ENCODE results near the gene OR11A1.

The OR11A1 gene, protein sequence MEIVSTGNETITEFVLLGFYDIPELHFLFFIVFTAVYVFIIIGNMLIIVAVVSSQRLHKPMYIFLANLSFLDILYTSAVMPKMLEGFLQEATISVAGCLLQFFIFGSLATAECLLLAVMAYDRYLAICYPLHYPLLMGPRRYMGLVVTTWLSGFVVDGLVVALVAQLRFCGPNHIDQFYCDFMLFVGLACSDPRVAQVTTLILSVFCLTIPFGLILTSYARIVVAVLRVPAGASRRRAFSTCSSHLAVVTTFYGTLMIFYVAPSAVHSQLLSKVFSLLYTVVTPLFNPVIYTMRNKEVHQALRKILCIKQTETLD

DNA sequence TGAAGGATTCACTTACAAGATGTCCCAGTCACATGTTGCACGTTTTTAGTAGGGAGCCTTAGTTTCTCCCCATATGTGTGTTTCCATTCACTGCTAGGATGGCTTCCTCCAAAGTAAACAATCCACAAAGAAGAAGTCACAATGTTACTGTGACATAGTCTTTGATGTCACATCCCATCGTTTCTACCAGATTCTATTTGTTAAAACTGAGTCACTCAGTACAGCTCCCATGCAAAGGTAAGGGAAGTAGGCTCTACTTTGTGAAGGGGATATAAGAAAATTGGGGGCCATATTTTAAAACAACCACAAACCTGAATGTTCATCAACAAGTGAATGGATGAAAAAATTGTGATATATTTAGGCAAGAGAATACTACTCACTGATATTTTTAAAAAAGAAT is at the start of gene OR11A1, which contains the start of gene OR2H1:
Gene OR11A1, minus strand, starts transcription at position 101 of the 400 bp plus-strand sequence. CDS start 29,430 bp downstream, outside the sequence.
Gene OR2H1, plus strand, starts transcription at position 185 of the 400 bp plus-strand sequence. CDS start 4,615 bp downstream, outside the sequence.
- no peaks in the 10 kb centered on the region for H3K36me3 Mint-ChIP-seq (ENCODE audit: low read depth)
- H3K27ac Mint-ChIP-seq = no peak within 1 kb of the TSS
- intact Hi-C loops (cut with micrococcal nuclease) = no loop called here
- no peaks in the 10 kb centered on the region for H3K27me3 Mint-ChIP-seq
- H3K4me3 Mint-ChIP-seq = no peak within 1 kb of the TSS
- no peaks in the 10 kb centered on the region for H3K9me3 Mint-ChIP-seq
- no peaks in the 10 kb centered on the region for H3K4me1 Mint-ChIP-seq (ENCODE audit: low read depth)

DNA sequence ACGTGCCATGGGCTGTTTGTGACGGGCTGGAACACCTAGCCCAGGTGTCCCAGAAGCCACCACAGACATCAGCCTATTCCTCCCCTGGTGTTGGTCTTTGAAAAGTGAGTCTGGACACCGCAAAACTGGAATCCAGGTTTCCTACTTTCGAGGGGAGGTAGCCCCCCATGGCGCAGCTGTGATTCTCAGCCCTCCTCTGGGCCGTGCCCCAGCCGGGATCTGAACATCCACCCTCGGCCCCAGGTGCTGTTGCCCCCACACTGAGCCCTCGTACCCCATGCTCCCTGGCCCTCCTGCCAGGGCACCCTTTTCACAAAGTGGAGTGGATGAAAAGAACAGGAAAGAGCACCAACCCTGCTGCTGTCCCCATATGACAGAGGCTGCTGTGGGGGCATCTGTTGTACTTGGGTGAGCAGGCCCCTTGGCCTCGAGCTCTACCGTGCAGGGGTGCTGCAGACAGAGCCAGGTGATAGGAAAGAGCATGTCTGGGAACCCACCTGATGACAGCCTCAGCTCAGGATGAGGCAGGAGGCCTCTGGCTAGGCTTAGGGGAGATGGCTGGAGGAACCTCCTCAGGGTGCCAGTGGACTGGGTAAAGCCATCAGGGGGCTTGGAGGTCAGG is 49.7 kb upstream of the OR11A1 start:
- Mint-ChIP-seq H3K36me3 (ENCODE audit: low read depth) (no peaks in the 10 kb centered on the region), H3K27me3 (no peaks in the 10 kb centered on the region), H3K27ac (no peak overlapping the region), H3K4me3 (no peak overlapping the region), H3K4me1 (ENCODE audit: low read depth) (no peaks in the 10 kb centered on the region), H3K9me3 (no peaks in the 10 kb centered on the region)
- intact Hi-C loops (cut with micrococcal nuclease) = no loop called here

DNA sequence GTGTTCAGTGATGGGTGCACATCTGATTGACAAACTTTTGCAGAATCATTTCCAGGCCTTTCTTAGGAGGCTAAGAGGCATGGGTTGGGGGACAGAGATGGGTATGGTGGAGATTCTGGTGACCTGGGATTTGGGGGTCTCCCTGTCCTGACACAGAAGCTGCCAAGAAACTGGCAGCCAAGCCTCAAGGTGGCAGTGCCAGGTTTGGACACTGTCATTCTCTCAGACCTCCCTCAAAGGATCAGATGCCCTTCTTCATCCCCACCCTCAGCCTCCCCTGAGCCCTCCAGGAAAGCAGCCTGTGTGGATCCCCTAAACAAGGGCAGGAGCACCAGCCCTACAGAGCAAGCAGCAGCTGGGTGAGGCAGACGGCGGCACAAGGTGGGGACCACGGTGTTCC is 48.9 kb upstream of the OR11A1 start:
- Mint-ChIP-seq H3K27me3 (no peaks in the 10 kb centered on the region), H3K27ac (no peak overlapping the region), H3K36me3 (ENCODE audit: low read depth) (no peaks in the 10 kb centered on the region), H3K4me1 (ENCODE audit: low read depth) (no peaks in the 10 kb centered on the region), H3K9me3 (no peaks in the 10 kb centered on the region), H3K4me3 (no peak overlapping the region)
- intact Hi-C loops (cut with micrococcal nuclease) = no loop called here

DNA sequence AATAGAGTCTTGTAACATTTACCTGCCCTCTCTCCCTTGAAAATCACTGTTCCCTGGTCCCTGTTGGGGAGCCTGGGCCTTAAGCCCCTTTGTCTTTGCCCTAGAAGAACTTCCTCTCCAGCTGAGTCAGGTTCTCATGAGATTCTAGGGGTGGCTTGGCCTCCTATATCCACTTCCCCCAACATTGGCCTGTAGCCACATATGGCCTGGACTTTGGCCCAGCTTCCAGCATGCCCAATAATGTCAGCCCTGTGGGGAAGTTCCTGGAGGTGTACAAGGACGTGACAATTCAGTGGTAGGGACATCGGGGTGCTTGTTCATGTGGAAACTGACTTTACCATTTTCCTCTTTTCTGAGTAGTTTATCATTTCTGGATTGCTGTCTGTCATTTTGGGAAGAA is 48.1 kb upstream of the OR11A1 start:
- Mint-ChIP-seq H3K9me3 (no peaks in the 10 kb centered on the region), H3K36me3 (ENCODE audit: low read depth) (no peaks in the 10 kb centered on the region), H3K27me3 (no peaks in the 10 kb centered on the region), H3K27ac (no peak overlapping the region), H3K4me1 (ENCODE audit: low read depth) (no peaks in the 10 kb centered on the region), H3K4me3 (no peak overlapping the region)
- intact Hi-C loops (cut with micrococcal nuclease) = no loop called here

DNA sequence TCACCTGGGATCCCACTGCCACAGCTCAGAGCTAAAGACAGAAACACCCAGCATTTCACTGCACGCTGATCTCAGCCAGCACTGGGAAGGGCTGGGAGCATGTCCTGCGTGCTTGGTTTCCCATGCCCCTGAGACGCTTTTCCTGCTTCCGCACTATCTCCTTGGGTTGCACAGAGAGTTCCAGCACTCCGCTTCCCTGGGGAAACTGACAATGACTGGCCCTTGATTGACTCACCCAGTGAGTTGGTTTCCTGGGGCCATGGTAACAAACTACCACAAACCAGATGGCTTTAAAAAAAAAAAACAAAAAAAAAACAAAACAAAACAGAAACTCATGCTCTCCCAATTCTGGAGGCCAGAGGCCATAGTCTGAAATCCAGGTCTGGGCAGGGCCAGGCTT is 45.7 kb upstream of the OR11A1 start:
- Mint-ChIP-seq H3K27me3 (no peaks in the 10 kb centered on the region), H3K4me1 (ENCODE audit: low read depth) (no peaks in the 10 kb centered on the region), H3K36me3 (ENCODE audit: low read depth) (no peaks in the 10 kb centered on the region), H3K4me3 (no peak overlapping the region), H3K27ac (no peak overlapping the region), H3K9me3 (no peaks in the 10 kb centered on the region)
- intact Hi-C loops (cut with micrococcal nuclease) = no loop called here

DNA sequence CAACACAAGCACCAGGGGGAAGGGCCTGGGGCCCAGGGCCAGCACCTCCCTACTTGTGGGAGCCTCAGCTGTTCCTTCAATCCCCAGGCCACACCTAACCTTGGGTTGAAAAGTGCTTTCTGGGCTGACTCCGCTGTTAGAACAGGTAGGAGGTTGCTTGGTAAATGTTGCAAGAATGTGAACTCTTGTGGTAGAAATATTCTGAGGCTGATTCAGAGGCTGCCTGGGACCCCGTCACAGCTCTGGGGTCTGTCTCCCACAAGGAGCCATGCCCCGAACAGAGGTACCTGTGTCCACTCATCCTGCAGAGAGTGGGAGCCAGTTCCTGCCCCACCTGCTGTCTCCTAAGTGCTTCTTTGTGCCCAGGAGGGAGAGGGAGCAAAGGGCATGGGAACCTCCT is 45.3 kb upstream of the OR11A1 start:
- Mint-ChIP-seq H3K36me3 (ENCODE audit: low read depth) (no peaks in the 10 kb centered on the region), H3K4me1 (ENCODE audit: low read depth) (no peaks in the 10 kb centered on the region), H3K4me3 (no peak overlapping the region), H3K27me3 (no peaks in the 10 kb centered on the region), H3K27ac (no peak overlapping the region), H3K9me3 (no peaks in the 10 kb centered on the region)
- intact Hi-C loops (cut with micrococcal nuclease) = no loop called here

DNA sequence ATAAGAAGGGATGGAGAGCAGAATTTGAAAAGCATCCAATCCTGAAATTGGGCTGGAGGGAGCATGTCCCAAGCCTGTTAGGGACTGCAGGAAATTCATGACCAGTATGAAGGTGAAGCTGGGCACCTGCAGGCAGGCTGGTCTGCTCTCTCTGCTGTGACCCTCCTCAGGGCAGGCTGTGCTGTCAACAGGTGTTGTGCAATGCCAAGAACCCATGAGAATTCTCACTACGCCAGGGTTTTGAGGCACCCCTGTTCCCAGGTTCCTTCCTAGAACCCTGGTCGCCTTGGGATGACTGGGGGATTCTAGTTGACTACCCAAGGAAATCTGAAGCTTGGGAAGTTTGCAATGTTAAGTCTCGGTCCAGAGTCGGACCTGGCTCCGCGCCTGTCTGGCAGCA is 44.2 kb upstream of the OR11A1 start:
- no peaks in the 10 kb centered on the region for H3K4me1 Mint-ChIP-seq (ENCODE audit: low read depth)
- no peaks in the 10 kb centered on the region for H3K9me3 Mint-ChIP-seq
- H3K36me3 Mint-ChIP-seq (ENCODE audit: low read depth) = no peaks in the 10 kb centered on the region
- H3K27me3 Mint-ChIP-seq = no peaks in the 10 kb centered on the region
- no peak overlapping the region for H3K27ac Mint-ChIP-seq
- intact Hi-C loops (cut with micrococcal nuclease) = no loop called here
- H3K4me3 Mint-ChIP-seq = no peak overlapping the region

DNA sequence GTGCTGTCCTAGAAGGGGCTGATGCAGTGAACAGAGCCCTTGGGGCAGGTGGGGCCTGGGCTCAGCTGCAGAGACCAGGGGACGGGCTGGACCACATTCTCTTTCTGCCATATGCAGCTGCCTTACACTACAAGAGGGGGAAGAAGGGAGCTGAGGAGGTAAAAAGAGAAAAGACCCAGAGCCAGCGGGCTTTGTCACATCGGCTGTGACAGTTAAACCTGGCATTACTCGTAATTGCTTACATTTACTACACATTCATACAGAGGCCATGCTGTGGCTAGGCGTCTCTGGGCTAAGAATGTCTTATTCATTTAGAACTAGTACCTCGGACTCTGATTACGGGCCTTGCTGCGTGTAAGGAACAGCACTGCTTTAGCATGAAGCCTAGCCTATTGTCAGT is 43.7 kb upstream of the OR11A1 start:
- Mint-ChIP-seq H3K27ac (no peak overlapping the region), H3K4me3 (no peak overlapping the region), H3K36me3 (ENCODE audit: low read depth) (no peaks in the 10 kb centered on the region), H3K27me3 (peaks cover 1% of the 10 kb centered on the region), H3K4me1 (ENCODE audit: low read depth) (no peaks in the 10 kb centered on the region), H3K9me3 (no peaks in the 10 kb centered on the region)
- intact Hi-C loops (cut with micrococcal nuclease) = no loop called here

DNA sequence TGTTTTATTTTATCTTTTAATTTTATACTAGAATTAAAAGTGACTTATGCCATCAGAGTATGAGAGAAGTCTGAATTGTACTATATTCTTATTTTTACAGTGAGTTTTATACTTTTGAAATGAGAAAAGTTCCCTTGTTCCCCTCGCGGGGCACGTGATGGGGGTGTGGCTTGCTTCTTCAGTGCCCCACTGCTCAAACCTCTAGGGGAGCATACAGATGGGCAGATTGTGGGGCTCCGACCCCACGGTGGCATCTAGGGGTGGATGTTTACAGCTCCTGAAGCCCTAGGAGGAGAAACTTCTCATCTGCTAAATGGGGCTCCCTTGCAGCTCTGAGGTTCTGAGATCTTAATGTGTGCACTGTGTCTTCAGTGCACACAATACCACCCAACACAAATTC is 42.8 kb upstream of the OR11A1 start:
- Mint-ChIP-seq H3K4me3 (no peak overlapping the region), H3K9me3 (no peaks in the 10 kb centered on the region), H3K4me1 (ENCODE audit: low read depth) (no peaks in the 10 kb centered on the region), H3K36me3 (ENCODE audit: low read depth) (no peaks in the 10 kb centered on the region), H3K27ac (no peak overlapping the region), H3K27me3 (peaks cover 3% of the 10 kb centered on the region)
- intact Hi-C loops (cut with micrococcal nuclease) = no loop called here

DNA sequence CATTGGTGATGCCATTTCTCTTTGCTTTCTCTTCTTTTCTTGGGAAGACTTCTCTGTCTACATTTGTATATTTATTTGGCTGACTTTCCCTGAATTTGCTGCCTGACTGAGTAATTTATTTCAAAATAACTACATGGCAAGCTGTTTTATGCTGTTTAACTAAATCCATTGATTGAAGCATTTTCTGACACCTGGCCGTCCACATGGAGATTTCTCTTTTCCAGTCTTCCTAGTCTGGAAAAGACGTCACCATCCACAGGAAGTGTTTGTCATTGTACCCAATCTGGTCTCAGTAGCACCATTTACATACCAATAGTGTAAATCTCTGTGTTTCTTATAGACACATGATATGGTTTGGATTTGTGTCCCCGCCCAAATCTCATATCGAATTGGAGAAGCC is 40.1 kb upstream of the OR11A1 start:
- H3K27me3 Mint-ChIP-seq = peaks cover 3% of the 10 kb centered on the region
- no peak overlapping the region for H3K27ac Mint-ChIP-seq
- intact Hi-C loops (cut with micrococcal nuclease) = no loop called here
- H3K36me3 Mint-ChIP-seq (ENCODE audit: low read depth) = no peaks in the 10 kb centered on the region
- no peaks in the 10 kb centered on the region for H3K9me3 Mint-ChIP-seq
- H3K4me1 Mint-ChIP-seq (ENCODE audit: low read depth) = no peaks in the 10 kb centered on the region
- no peak overlapping the region for H3K4me3 Mint-ChIP-seq

DNA sequence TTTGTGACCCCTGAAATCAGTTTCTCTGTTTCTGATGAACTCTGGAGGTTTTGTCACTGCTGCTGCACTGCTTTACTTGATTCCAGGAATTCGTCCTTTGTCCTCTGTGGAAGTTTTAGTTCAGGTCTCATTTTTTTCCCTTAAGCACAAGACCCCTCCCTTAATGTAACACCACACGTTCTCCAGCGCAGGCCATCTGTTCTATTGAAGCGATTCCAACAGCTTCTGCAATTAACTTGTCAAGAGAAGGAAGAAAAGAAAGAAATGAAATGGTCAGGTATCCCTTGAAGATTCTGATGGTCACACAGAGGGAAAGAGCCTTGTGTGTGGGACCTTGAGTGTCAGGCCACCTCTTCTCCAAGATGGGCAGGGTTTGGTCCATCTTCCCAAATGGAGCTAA is 38.7 kb upstream of the OR11A1 start:
- H3K4me1 Mint-ChIP-seq (ENCODE audit: low read depth) = no peaks in the 10 kb centered on the region
- H3K27me3 Mint-ChIP-seq = peaks cover 3% of the 10 kb centered on the region
- no peaks in the 10 kb centered on the region for H3K36me3 Mint-ChIP-seq (ENCODE audit: low read depth)
- no peaks in the 10 kb centered on the region for H3K9me3 Mint-ChIP-seq
- no peak overlapping the region for H3K4me3 Mint-ChIP-seq
- intact Hi-C loops (cut with micrococcal nuclease) = no loop called here
- H3K27ac Mint-ChIP-seq = no peak overlapping the region

DNA sequence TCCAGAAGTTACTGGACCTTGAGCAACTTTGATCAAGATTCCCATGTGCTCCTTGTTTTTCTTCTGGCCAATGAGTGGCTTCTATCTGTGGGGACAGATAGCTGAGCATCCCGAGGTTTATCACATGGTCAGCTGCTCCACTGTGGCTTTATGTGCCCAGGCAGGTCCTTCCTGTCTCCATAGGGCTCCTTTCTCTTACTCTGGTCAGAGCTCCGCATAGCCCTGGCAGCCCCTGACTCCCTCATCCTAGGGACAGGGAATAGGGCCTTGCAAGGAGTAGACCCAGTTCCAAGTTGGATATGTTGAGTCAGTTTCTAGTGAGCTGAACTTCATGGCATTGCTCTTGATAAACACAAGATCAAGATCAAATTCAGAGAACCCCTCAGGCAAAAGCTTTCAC is 37.3 kb upstream of the OR11A1 start:
- no peaks in the 10 kb centered on the region for H3K4me1 Mint-ChIP-seq (ENCODE audit: low read depth)
- intact Hi-C loops (cut with micrococcal nuclease) = no loop called here
- H3K27ac Mint-ChIP-seq = no peak overlapping the region
- no peaks in the 10 kb centered on the region for H3K9me3 Mint-ChIP-seq
- peaks cover 3% of the 10 kb centered on the region for H3K27me3 Mint-ChIP-seq
- H3K36me3 Mint-ChIP-seq (ENCODE audit: low read depth) = no peaks in the 10 kb centered on the region
- H3K4me3 Mint-ChIP-seq = no peak overlapping the region

DNA sequence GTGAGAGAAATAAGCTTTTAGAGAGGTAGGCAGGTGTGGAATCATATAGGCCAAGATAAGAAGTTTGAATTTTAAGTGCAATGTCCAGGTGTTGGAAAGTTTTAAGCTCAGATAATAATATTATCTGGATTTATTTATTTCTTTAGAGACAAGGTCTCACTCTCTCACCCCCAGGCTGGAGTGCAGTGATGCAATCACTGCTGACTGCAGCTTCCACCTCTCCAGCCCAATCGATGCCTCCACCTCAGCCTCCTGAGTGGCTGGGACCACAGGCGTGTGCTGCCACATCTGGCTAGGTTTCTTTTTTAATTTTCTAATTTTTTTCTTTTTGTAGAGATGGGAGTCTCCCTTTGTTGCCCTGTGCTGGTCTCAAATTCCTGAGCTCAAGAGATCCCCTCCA is 36.4 kb upstream of the OR11A1 start:
- no peak overlapping the region for H3K27ac Mint-ChIP-seq

DNA sequence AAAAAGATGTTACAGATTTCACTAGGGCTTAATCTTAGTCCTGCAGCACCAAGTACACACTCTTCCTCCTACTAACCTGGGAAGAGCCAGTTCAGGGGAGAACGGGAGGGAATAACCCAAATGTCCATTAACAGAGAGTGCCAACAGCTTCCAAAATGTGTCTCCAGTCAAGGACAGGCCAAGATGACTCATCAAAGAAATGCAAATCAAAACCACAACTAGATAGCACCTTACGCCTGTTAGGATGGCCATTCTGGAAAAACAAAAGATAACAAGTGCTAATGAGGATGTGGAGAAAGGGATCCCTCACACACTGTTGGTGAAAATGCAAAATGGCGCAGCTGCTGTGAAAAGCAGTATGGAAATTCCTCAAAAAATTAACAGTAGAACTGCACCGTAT is 34.7 kb upstream of the OR11A1 start:
- no peak overlapping the region for H3K27ac Mint-ChIP-seq
- no peaks in the 10 kb centered on the region for H3K9me3 Mint-ChIP-seq
- no peak overlapping the region for H3K4me3 Mint-ChIP-seq
- intact Hi-C loops (cut with micrococcal nuclease) = no loop called here
- H3K4me1 Mint-ChIP-seq (ENCODE audit: low read depth) = no peaks in the 10 kb centered on the region
- peaks cover 3% of the 10 kb centered on the region for H3K27me3 Mint-ChIP-seq
- H3K36me3 Mint-ChIP-seq (ENCODE audit: low read depth) = no peaks in the 10 kb centered on the region

More for the DNA sequence above, 36.4 kb upstream of the OR11A1 start:
- Mint-ChIP-seq H3K4me3 (no peak overlapping the region), H3K36me3 (ENCODE audit: low read depth) (no peaks in the 10 kb centered on the region), H3K9me3 (no peaks in the 10 kb centered on the region), H3K27me3 (peaks cover 3% of the 10 kb centered on the region), H3K4me1 (ENCODE audit: low read depth) (no peaks in the 10 kb centered on the region)
- intact Hi-C loops (cut with micrococcal nuclease) = no loop called here

DNA sequence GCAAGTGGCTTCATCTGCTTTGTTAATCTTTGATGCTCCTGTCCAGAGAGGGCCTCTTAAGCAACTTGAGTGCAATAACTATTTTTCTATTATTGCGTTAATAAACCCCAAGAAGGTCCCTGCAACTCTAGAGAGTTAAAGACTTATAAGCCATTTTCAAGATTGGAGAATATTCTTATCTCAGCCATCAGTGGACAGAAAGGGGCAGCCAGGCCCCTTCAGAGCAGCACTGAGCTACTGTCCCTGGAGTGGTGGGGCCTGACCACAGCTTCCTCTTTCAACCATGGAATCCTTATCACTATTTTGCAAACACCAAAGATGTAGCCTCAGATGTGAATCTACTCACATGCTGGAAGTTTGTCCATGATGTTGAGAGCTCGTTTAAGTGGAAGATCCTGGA is 33.7 kb upstream of the OR11A1 start:
- no peaks in the 10 kb centered on the region for H3K9me3 Mint-ChIP-seq
- H3K36me3 Mint-ChIP-seq (ENCODE audit: low read depth) = no peaks in the 10 kb centered on the region
- no peak overlapping the region for H3K27ac Mint-ChIP-seq
- no peaks in the 10 kb centered on the region for H3K4me1 Mint-ChIP-seq (ENCODE audit: low read depth)
- peaks cover 1% of the 10 kb centered on the region for H3K27me3 Mint-ChIP-seq
- intact Hi-C loops (cut with micrococcal nuclease) = no loop called here
- H3K4me3 Mint-ChIP-seq = no peak overlapping the region
